Right cardiac atrium (tissue), 5 donors: ENCODE data around the gene CDCA4. TPM values are rescaled to one million over a fixed set of nuclear protein-coding genes. Genes with fewer than 3 reads are reported as not detected.
"Not testable (repeated sequence)": the region's sequence is repeated elsewhere in the genome, so short reads cannot be mapped to it uniquely, and the experiment has no call there.

Experiments used
- ATAC-seq, 2 donors: fragments of 200-7000 bp; cut with Tn5 transposase; one replicate each; pipeline versions ENCODE4 v1.8.0 to v1.9.1; 2020; ENCODE audit warnings: moderate library complexity in 2 of 2, mild to moderate bottlenecking in 1 of 2
- DNase-seq, 3 donors: peaks; one replicate each; pipeline ENCODE4 v3.0.0-alpha.2; 2020
- H3K27ac ChIP-seq: one replicate; pipeline ENCODE4 v1.5.1; 2013; ENCODE audit warnings: mild to moderate bottlenecking, low read length, control low read depth, moderate library complexity
- H3K27me3 ChIP-seq: one replicate; pipeline ENCODE4 v1.6.1; 2013; ENCODE audit not compliant: control insufficient read depth, insufficient read depth
- H3K4me1 ChIP-seq: one replicate; pipeline ENCODE4 v1.6.1; 2013; ENCODE audit warnings: low read length; ENCODE audit not compliant: control insufficient read depth, insufficient read depth
- H3K4me3 ChIP-seq: one replicate; pipeline ENCODE4 v1.5.1; 2013; ENCODE audit warnings: low read length, control low read depth
- H3K9me3 ChIP-seq: one replicate; pipeline ENCODE4 v1.6.1; 2013; ENCODE audit warnings: low read length; ENCODE audit not compliant: control insufficient read depth
- WGBS: extraction: QIAGEN DNeasy Blood & Tissue Kit; methylation state at CpG from one replicate; pipeline ENCODE4 v1.1.7; 2013; 5-methylcytosine and 5-hydroxymethylcytosine counted together
- intact Hi-C, 4 donors: fragments of 100-400 bp; cut with DNase I; formaldehyde crosslinking; loops; one replicate each; pipeline versions ENCODE4 v1.11.0 to v1.14.0; 2022 to 2023
- polyA plus RNA-seq: library from polyadenylated mRNA; stranded (reverse); fragments of 200-250 nt; gene quantifications from one replicate; pipeline ENCODE4 v1.2.3, GENCODE V29; 2013
- total RNA-seq, 4 donors: library from RNA; stranded (reverse); fragmentation: NEBNext Ultra II Directional; extraction: Animal tissue kit (Norgen Biotek cat#: 25700); gene quantifications; one replicate each; pipeline ENCODE4 v1.2.1, GENCODE V29; 2021
- donor health status: healthy with polysubstance abuse.
- donor health status: DM: no; HTN: yes; CAD: no.
- donor health status: DM: no; HTN: no; CAD: no.
- donor health status: DM: no; HTN: yes; CAD: no; lungs with severe emphysema.
- donor health status: DM: yes; HTN: yes; CAD: no.

Gene CDCA4
- total and polyA plus RNA-seq, 5 donors: 2.5 to 3.9 (median 3.1) TPM

DNA sequence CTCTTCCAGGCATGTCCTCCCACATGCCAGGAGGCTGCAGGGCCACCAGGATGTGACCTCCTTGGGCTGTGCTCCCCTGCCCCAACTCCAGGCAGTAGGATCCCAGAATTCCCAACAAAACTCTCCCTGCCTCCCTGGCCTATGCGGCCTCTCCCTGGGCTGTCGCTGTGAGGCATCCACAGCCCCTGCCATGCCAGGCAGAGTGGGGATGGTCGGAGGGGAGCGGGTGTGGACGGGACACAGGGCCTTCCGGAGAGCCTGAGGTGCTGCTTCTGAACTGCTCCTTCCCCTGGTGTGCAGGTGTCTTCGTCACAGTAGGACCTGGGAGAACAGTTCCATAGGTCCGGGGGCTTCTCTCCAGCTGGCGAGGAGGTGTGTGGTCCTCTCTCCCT is 26.0 kb upstream of the CDCA4 start:
- ATAC-seq: no peak
- Histone ChIP-seq H3K27me3 (no peaks in the 10 kb centered on the region), H3K4me3 (no peak overlapping the region), H3K4me1 (no peaks in the 10 kb centered on the region), H3K27ac (no peak overlapping the region), H3K9me3 (no peaks in the 10 kb centered on the region)
- DNase-seq: peak in 1 of 3 donors; percentile 39
- 92% methylated on average over 9 of the region's 9 CpGs for WGBS
- intact Hi-C loops: loop anchor here in 3 of 4 donors (1.0 to 10.0 kb wide), 3 partner anchors 72 to 152 kb away; no protein-coding TSS in a partner anchor

DNA sequence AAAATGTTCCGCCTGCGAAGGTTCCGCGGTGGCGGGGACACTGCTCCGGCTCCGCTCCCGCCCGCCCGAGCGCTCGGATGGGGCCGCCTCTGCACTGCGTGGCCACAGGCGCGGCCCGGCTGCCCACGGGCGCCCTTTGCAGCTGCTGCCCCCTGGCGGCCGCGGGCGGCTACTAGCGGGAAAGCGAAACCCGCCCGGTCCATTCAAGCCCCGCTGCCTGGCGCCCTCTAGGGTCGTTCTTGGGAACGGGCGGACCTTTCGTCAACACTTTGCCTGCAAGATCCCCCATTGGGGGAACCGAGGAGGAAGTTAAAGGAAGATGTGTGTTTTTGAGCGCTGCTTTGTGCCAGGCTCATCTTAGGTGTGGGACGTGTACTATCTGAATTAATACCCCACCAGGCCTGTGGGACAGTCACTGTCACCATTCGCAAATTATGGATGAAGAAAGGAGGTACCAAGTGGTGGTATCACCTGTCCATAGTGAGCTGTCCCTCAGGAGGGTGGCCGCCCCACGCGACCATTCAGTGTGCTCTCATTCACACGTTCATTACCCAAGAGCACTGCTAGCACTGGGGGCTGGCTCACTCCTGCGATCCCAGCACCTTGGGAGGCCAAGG is 24.9 kb upstream of the CDCA4 start:
- Histone ChIP-seq H3K27ac (no peak overlapping the region), H3K27me3 (no peaks in the 10 kb centered on the region), H3K4me3 (no peak overlapping the region), H3K9me3 (no peaks in the 10 kb centered on the region), H3K4me1 (no peaks in the 10 kb centered on the region)
- WGBS: 6% methylated on average over 42 of the region's 42 CpGs
- DNase-seq (peak; percentile 89 to 96 (median 96)), ATAC-seq (peak; percentile 88 to 91)
- intact Hi-C loops: loop anchor here (1.0 to 10.0 kb wide), 4 partner anchors 71 to 151 kb away; no protein-coding TSS in a partner anchor

DNA sequence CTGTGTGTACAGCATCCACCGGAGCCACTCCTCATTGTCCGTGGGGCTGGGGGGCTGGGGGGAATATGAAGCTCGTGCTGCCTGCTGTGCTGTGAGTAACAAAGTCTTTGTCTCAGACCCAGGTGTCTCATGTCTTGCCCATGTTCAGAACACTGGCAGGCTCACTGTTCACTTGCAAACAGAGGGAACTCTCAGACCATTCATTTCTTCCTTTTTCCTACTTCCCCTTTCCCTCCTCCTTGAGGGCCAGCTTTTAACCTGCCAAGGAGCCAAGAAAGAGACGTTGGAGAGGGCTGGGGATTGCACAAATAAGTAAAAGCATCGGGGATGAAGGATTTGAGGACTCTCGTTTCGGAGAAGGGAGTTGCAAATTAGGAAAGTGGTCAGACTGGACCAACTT is 22.8 kb upstream of the CDCA4 start:
- Histone ChIP-seq H3K4me1 (no peaks in the 10 kb centered on the region), H3K4me3 (no peak overlapping the region), H3K9me3 (no peaks in the 10 kb centered on the region), H3K27me3 (no peaks in the 10 kb centered on the region), H3K27ac (no peak overlapping the region)
- ATAC-seq: no peak
- intact Hi-C loops: loop anchor here in 3 of 4 donors (2.0 to 10.0 kb wide), 4 partner anchors 61 to 149 kb away; partner anchors contain the start of gene AHNAK2 (in 1 of the 3)
- 65% methylated on average over 7 of the region's 7 CpGs for WGBS
- DNase-seq: peak in 1 of 3 donors; percentile 10

DNA sequence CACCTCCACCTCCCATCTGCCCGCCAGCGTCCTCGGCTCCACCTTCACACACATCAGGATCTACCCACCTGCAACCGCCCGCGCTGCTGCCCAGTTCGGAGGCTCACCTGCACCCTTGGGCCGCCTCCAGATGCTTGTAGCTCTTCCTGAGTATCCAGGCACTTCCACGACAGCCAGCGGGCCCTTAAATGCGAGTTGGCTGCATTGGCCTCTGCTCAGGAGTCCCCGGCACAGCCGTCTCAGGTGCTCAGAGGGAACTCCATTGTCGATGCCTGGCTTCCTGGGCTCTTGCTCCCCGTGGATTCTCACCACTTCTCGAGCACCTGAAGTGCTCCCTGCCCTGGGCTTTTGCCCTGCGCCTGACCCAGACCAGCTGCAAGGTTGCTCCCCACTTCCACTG is 21.9 kb upstream of the CDCA4 start:
- H3K9me3 ChIP-seq: no peaks in the 10 kb centered on the region
- H3K27ac ChIP-seq: no peak overlapping the region
- intact Hi-C loops: loop anchor here in 3 of 4 donors (5.0 to 10.0 kb wide), 3 partner anchors 61 to 148 kb away; partner anchors contain the start of gene AHNAK2 (in 1 of the 3)
- no peaks in the 10 kb centered on the region for H3K27me3 ChIP-seq
- WGBS: 85% methylated on average over 17 of the region's 17 CpGs
- no peak for ATAC-seq
- peak in 1 of 3 donors; percentile 28 for DNase-seq
- H3K4me3 ChIP-seq: no peak overlapping the region
- no peaks in the 10 kb centered on the region for H3K4me1 ChIP-seq

DNA sequence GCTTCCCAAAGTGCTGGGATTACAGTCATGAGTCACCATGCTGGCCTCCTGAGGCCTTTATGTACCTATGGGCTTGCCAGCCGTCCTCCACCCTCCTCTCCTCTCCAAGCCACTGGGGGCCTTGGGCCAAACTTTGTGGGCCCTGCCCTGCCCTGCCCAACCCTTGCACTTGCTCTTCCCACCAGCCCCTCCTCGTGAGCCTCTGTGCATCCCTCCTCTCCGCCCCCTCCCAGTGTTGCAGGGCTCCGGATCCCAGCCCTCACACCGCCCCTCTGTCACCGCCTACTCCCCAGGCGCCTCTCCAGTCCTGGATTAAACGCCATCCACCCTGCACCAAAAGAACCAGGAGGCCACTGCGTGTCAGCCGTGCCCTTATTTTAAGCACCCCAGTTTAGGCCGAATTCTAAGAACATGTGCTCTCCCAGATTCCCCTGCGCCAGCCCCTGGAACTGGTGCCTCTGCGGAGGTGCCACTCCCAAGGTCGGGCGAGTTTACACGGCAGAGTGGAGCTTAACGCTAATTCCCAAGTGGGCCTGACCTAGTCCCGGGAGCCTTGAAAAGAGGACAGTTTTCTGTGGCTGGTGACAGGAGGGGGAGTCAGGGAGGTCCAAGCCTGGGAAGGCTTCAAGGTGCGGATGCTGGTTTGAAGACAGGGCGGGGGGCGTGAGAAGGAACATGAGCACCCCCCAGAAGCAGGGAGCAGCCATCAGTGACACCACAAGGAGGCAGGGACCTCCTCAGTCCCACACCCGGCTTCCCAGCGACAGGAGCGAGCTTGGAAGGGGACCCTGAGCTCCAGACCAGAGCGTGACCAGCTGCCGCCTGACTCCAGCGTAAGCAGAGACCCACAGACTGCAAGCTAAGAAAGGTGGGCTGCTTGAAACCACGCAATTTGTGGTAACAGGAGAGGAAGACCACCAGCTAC is 21.2 kb upstream of the CDCA4 start:
- 68% methylated on average over 28 of the region's 28 CpGs for WGBS
- H3K4me1 ChIP-seq: no peaks in the 10 kb centered on the region
- H3K27ac ChIP-seq: no peak overlapping the region
- ATAC-seq (no peak), DNase-seq (peak in 1 of 3 donors; percentile 53)
- no peak overlapping the region for H3K4me3 ChIP-seq
- H3K9me3 ChIP-seq: no peaks in the 10 kb centered on the region
- no peaks in the 10 kb centered on the region for H3K27me3 ChIP-seq
- intact Hi-C loops: loop anchor here in 3 of 4 donors (5.0 to 10.0 kb wide), 3 partner anchors 60 to 147 kb away; partner anchors contain the start of gene AHNAK2 (in 1 of the 3)

DNA sequence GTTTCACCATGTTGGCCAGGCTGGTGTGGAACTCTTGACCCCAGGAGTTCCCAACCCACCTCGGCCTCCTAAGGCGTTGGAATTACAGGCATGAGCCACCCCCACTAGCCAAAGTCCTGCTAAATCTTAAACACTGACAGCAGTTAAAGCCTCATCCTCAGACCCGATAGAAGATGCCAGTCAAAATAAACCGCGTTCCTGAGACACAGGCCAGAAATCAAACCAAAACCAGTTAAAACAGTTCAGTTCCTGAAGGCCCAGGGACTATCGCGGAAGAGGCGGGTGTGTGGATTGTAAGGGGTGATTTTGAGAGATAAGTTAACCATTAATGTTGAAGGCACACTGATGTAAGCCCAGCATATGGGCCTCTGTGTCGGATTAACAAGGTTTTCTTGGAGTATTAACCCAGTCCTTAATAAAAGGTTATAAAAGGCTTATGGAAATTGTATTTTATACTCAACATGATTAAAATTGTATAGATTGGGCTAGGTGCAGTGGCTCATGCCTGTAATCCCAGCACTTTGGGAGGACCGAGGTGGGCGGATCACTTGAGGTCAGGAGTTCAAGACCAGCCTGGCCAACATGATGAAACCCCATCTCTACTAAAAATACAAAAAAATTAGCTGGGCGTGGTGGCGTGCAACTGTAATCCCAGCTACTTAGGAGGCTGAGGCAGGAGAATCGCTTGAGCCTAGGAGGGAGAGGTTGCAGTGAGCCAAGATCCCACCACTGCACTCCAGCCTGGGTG is 18.7 kb upstream of the CDCA4 start:
- no peaks in the 10 kb centered on the region for H3K9me3 ChIP-seq
- H3K4me1 ChIP-seq: no peaks in the 10 kb centered on the region
- 67% methylated on average over 14 of the region's 14 CpGs for WGBS
- intact Hi-C loops: loop anchor here in 3 of 4 donors (5.0 to 10.0 kb wide), 3 partner anchors 57 to 145 kb away; partner anchors contain the start of gene AHNAK2 (in 1 of the 3)
- no peak overlapping the region for H3K27ac ChIP-seq
- no peak overlapping the region for H3K4me3 ChIP-seq
- H3K27me3 ChIP-seq: no peaks in the 10 kb centered on the region
- ATAC-seq (no peak), DNase-seq (peak in 1 of 3 donors; percentile 5)

DNA sequence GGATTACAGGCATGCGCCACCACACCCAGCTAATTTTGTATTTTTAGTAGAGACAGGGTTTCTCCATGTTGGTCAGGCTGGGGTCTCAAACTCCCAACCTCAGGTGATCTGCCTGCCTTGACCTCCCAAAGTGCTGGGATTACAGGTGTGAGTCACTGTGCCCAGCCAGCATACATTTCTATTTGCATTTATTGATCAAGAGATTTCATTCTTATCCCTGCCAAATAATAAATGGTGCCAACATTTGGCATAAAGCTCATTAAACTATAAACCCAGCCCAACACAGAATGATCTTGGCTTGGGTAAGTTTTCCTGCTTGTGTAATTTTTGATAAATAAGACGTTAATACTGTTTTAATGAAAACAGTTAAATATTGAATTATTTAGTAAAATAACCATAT is 14.7 kb upstream of the CDCA4 start:
- DNase-seq, ATAC-seq, H3K9me3 ChIP-seq, H3K4me1 ChIP-seq, H3K27me3 ChIP-seq, H3K4me3 ChIP-seq, H3K27ac ChIP-seq, intact Hi-C loops: not testable (repeated sequence)
- 86% methylated on average over 2 of the region's 2 CpGs for WGBS

DNA sequence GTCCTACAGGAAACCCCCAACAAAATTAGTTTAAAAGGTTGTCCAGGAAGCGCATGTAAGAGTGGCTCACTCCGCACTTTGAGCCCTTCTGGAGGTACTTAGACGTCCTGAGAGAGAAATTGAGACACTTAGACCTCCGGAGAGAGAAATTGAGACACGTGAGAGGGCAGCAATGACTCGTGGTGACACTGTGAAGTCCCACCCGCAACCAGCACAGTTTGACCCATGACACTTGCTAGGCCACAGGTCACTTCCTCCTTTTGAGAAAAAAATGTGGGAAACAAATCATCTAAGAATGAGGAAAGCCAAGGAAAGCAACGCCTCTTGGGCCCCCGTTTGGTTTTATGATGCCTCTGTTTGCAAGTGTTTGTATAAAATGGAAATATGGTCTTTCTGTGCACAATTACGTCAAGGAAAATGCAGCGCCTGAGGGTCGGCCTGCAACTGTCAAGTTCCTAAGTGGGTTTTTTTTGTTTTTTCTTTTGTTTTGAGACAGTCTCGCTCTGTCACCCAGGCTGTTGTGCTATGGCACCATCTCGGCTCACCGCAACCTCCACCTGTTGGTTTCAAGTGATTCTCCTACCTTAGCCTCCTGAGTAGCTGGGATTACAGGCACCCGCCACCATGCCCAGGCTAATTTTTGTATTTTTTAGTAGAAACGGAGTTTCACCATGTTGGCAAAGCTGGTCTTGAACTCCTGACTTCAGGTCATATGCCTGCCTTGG is 13.6 kb upstream of the CDCA4 start:
- ATAC-seq (no peak), DNase-seq (peak in 1 of 3 donors; percentile 13)
- WGBS: 75% methylated on average over 17 of the region's 17 CpGs
- H3K9me3 ChIP-seq: no peaks in the 10 kb centered on the region
- H3K27ac ChIP-seq: no peak overlapping the region
- H3K4me1 ChIP-seq: no peaks in the 10 kb centered on the region
- intact Hi-C loops: no loop called here
- no peak overlapping the region for H3K4me3 ChIP-seq
- H3K27me3 ChIP-seq: no peaks in the 10 kb centered on the region

DNA sequence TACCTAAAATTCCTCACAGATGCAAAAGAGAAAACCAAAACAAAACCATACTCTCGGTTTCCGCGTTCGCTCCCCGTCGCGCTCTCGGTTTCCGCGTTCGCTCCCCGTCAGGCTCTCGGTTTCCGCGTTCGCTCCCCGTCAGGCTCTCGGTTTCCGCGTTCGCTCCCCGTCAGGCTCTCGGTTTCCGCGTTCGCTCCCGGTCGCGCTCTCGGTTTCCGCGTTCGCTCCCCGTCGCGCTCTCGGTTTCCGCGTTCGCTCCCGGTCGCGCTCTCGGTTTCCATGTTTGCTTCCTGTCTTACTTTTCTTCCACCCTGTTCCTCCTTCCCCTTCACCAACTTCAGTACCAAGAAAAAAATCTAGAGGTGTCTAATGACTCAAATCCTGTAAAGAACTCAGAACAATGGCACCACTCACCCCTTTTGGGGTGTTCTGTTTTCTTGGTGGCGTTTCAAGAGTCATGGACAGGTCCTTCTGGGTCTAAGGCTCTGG is 12.6 kb upstream of the CDCA4 start:
- ATAC-seq, H3K4me1 ChIP-seq, H3K27me3 ChIP-seq, intact Hi-C loops, H3K9me3 ChIP-seq, H3K27ac ChIP-seq: not testable (repeated sequence)
- peak overlapping the region; percentile 48 for H3K4me3 ChIP-seq
- peak in 1 of 3 donors; percentile 34 for DNase-seq
- WGBS: 8% methylated on average over 45 of the region's 45 CpGs

DNA sequence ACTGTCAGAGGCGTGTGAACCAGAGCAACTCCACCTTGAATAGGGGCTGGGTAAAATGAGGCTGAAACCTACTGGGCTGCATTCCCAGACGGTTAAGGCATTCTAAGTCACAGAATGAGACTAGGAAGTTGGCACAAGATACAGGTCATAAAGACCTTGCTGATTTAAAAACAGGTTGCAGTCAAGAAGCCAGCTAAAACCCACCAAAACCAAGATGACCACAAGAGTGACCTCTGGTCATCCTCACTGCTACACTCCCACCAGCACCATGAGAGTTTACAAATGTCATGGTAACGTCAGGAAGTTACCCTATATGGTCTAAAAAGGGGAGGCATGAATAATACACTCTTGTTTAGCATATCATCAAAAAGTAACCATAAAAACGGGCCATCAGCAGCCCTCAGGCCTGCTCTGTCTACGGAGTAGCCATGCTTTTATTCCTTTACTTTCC is 11.6 kb upstream of the CDCA4 start:
- H3K27me3 ChIP-seq, H3K9me3 ChIP-seq, H3K4me1 ChIP-seq, intact Hi-C loops, H3K4me3 ChIP-seq, H3K27ac ChIP-seq, DNase-seq, ATAC-seq: not testable (repeated sequence)
- WGBS: 90% methylated on average over 5 of the region's 5 CpGs
